ENCODE results near the gene PVRIG.
"Not testable (repeated sequence)": the region's sequence is repeated elsewhere in the genome, so short reads cannot be mapped to it uniquely, and the experiment has no call there.

Gene PVRIG

GRCh38 chr7:100192969-100193368 lies 26.8 kb upstream of the PVRIG start:
- DNase-seq (ENCODE audit: low read depth in 2 of 3, low spot score in 2 of 3), result no peak

DNA sequence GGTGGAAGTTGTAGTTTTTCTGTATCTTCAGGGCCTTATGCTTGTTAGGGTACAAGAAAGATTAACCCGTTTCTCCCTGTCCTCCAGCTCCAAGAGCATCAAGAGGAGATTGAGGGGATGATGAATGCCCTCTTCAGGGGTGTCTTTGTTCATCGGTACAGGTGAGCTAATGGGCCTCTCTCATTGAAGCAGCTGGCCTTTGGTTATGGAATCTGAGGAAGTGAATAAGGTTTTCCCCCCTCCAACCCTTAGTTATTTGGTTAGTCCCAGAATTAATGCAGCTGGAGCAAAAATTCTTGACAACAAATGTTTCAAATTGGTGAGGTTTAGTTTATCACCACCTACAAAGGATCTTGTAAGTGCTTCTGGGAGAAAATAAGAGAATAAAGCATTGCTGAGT lies 24.5 kb upstream of the PVRIG start:
- no peak for DNase-seq (ENCODE audit: low read depth in 2 of 3, low spot score in 2 of 3)

DNA sequence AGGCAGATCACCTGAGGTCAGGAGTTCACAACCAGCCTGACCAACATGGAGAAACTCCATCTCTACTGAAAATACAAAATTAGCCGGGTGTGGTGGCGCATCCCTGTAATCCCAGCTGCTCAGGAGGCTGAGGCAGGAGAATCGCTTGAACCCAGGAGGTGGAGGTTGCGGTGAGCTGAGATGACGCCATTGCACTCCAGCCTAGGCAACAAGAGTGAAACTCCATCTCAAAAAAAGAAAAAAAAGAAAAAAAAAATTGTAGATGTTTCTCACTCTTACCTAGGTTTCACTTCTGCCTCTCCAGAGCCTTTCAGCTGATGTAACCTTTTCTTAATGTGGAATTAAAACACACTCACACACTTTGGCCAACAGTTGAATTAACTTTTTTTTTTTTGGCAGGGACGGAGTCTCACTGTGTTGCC lies 23.8 kb upstream of the PVRIG start:
- DNase-seq (ENCODE audit: low read depth in 2 of 3, low spot score in 2 of 3), result not testable (repeated sequence)

GRCh38 chr7:100198266-100198665 lies 21.5 kb upstream of the PVRIG start:
- no peak for DNase-seq (ENCODE audit: low read depth in 2 of 3, low spot score in 2 of 3)

DNA sequence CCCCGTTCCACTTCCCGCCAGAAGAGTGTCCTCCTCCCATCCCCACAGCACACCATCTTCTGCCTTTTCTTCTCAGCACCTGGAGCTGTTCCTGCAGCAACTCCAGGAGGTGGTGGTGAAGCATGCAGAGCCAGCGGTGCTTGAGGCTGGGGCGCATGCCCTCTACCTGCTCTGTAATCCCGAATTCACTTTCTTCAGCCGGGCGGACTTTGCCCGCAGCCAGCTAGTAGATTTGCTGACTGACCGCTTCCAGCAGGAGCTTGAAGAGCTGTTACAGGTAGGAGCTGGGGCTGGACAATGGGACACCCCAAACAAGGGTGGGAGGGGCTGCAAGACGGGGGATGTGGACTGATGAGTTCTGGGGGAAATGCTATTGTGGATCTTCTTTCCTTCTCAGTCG lies 19.1 kb upstream of the PVRIG start:
- no peak for DNase-seq (ENCODE audit: low read depth in 2 of 3, low spot score in 2 of 3)

- no peak for DNase-seq (ENCODE audit: low read depth in 2 of 3, low spot score in 2 of 3)
Observed at GRCh38 chr7:100204454-100204853, 15.3 kb upstream of the PVRIG start.

GRCh38 chr7:100208911-100209408 lies 10.8 kb upstream of the PVRIG start:
- DNase-seq (ENCODE audit: low read depth in 2 of 3, low spot score in 2 of 3), result peak in 1 of 3 experiments; percentile 31

- DNase-seq (ENCODE audit: low read depth in 2 of 3, low spot score in 2 of 3), result no peak
Observed at GRCh38 chr7:100209493-100209892, 10.3 kb upstream of the PVRIG start.

- DNase-seq (ENCODE audit: low read depth in 2 of 3, low spot score in 2 of 3), result no peak
Observed at GRCh38 chr7:100210805-100211204, 8.9 kb upstream of the PVRIG start.

GRCh38 chr7:100211342-100211780 lies 8.4 kb upstream of the PVRIG start:
- DNase-seq (ENCODE audit: low read depth in 2 of 3, low spot score in 2 of 3), result peak in 1 of 3 experiments; percentile 20

GRCh38 chr7:100212631-100213286 lies 7.0 kb upstream of the PVRIG start:
- DNase-seq (ENCODE audit: low read depth in 2 of 3, low spot score in 2 of 3), result no peak

- no peak for DNase-seq (ENCODE audit: low read depth in 2 of 3, low spot score in 2 of 3)
Observed at GRCh38 chr7:100213672-100214071, 6.1 kb upstream of the PVRIG start.

DNA sequence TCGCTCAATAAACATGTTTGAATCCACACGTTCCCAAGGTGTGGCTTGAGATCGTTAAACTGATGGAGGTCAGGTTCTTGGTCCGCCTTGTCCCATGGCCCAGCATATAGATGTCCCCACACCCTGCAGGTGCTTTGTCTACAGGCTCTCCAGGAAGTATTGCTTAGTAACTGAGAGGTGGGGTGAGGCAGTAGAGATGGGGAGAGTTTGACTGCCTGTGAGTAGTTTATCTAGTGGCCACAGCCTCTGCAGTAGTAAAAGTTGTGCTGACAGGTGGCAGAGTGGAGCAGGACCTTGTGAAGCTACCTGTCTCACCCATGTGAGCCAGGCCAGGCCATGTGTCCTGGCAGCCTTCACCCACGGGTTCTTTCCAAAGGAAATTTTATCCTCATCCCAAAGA lies 5.4 kb upstream of the PVRIG start:
- DNase-seq (ENCODE audit: low read depth in 2 of 3, low spot score in 2 of 3), result not testable (repeated sequence)

DNA sequence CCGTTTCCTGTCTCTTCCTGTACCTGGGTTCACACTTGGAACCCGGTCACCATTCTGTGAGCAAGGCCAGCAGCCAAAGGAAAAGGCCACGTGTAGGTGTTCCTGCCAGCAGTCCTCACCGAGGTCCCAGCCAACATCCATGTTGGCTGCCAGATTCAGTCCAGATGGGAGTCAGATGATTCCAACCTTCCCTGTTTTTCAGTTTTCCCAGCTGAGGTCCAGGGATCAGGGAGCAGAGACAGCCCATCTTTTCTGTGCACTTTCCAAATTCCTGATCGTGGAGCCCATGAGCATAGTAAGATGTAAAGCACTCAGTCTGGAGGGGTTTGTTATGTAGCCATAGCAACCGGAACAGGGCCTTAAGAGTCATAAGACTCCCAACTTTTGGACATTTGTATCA lies 3.9 kb upstream of the PVRIG start:
- no peak for DNase-seq (ENCODE audit: low read depth in 2 of 3, low spot score in 2 of 3)

GRCh38 chr7:100217934-100218333 lies 1.8 kb upstream of the PVRIG start:
- DNase-seq (ENCODE audit: low read depth in 2 of 3, low spot score in 2 of 3), result peak in 2 of 3 experiments; percentile 60 to 66

DNA sequence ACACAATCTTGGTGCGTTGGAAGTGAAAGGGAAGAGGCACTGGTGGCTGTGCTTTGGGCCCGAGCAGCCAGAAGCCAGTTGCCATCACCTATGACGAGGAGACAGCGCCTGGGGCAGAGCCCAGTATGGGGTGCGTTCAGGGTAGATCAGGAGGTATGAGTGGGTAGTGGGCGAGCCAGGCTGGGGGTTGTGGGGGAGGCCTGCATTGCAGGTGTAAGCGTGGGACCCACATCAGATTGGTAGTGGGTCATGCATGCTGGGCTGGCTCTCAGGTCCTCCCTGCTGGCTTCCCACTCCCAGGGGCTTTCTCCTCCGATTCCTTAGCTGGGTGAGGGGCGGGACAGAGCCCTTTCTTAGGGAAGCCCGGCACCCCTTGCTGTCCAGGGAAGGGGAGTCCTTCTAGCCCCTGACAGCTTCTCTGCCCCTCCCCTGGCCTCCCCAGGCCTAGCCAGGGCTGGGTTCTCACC lies 445 bp upstream of the PVRIG start:
- DNase-seq (ENCODE audit: low read depth in 2 of 3, low spot score in 2 of 3), result no peak

GRCh38 chr7:100220586-100221230 lies 959 bp downstream of the PVRIG start:
- DNase-seq (ENCODE audit: low read depth in 2 of 3, low spot score in 2 of 3), result peak in 1 of 3 experiments; percentile 49

- peak in 1 of 3 experiments; percentile 30 for DNase-seq (ENCODE audit: low read depth in 2 of 3, low spot score in 2 of 3)
Observed at GRCh38 chr7:100221231-100221718, 1.5 kb downstream of the PVRIG start.

- no peak for DNase-seq (ENCODE audit: low read depth in 2 of 3, low spot score in 2 of 3)
Observed at GRCh38 chr7:100221767-100222444, 2.2 kb downstream of the PVRIG start.

- DNase-seq (ENCODE audit: low read depth in 2 of 3, low spot score in 2 of 3), result no peak
Observed at GRCh38 chr7:100222445-100223132, 2.8 kb downstream of the PVRIG start.

DNA sequence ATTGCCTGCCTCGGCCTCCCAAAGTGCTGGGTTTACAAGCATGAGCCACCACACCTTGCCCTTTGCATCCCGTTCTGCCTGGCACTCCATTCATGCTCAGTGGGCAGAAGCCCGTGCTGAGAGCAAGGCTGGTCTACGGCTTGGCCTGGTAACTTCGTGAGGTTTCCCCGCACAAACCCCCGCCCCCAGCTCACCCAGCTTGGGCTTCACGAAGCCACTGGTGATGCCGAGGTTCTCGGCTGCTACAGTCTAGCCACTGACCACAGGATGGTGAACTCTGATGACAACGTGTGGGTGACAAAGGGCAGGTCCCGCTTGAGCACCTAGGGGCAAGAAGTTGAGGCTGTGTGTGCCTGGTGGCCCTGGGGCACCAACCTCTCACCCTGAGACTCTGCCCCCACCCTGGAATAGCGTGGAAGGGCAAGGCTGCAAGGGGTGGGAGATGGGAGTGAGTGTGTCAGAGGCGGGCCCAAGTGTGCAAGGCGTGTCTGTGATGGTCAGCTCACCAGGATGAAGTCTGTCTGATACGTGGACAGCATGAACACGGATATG lies 3.7 kb downstream of the PVRIG start:
- DNase-seq (ENCODE audit: low read depth in 2 of 3, low spot score in 2 of 3), result not testable (repeated sequence)
